H9 (cell line): ENCODE results near the gene GREB1L. TPM values are rescaled to one million over a fixed set of nuclear protein-coding genes. Genes with fewer than 3 reads are reported as not detected.

Experiments used
- DNase-seq: peaks from one replicate; pipeline ENCODE4 v3.0.0-alpha.2; 2017
- H2AFZ ChIP-seq: one replicate; pipeline ENCODE4 v1.6.1; 2013; ENCODE audit warnings: mild to moderate bottlenecking, low read length, control low read depth, moderate library complexity
- H2AK5ac ChIP-seq: 2 replicates; pipeline ENCODE4 v1.6.1; 2013; ENCODE audit warnings: low read length, control low read depth, mixed read lengths; ENCODE audit not compliant: insufficient read length
- H2BK120ac ChIP-seq: one replicate; pipeline ENCODE4 v1.6.1; 2013; ENCODE audit warnings: low read depth, mild to moderate bottlenecking, low read length, control low read depth, inconsistent platforms; ENCODE audit not compliant: poor library complexity, severe bottlenecking
- H2BK12ac ChIP-seq: 2 replicates; pipeline ENCODE4 v1.6.1; 2013; ENCODE audit warnings: low read length, control low read depth, mixed read lengths, low read depth; ENCODE audit not compliant: insufficient read length
- H2BK15ac ChIP-seq: 2 replicates; pipeline ENCODE4 v1.6.1; 2013; ENCODE audit warnings: low read depth, low read length, control low read depth
- H2BK20ac ChIP-seq: one replicate; pipeline ENCODE4 v1.6.1; 2013; ENCODE audit warnings: low read depth, mild to moderate bottlenecking, low read length, control low read depth, inconsistent platforms; ENCODE audit not compliant: poor library complexity, severe bottlenecking
- H2BK5ac ChIP-seq: 2 replicates; pipeline ENCODE4 v1.6.1; 2013; ENCODE audit warnings: low read length, control low read depth, mixed read lengths; ENCODE audit not compliant: insufficient read length
- H3K14ac ChIP-seq: 2 replicates; pipeline ENCODE4 v1.6.1; 2013; ENCODE audit warnings: low read length, control low read depth; ENCODE audit not compliant: insufficient read depth
- H3K18ac ChIP-seq: 2 replicates; pipeline ENCODE4 v1.6.1; 2013; ENCODE audit warnings: low read depth, mild to moderate bottlenecking, mixed read lengths, low read length, control low read depth; ENCODE audit not compliant: insufficient read length
- H3K23ac ChIP-seq: 2 replicates; pipeline ENCODE4 v1.6.1; 2013; ENCODE audit warnings: low read length, control low read depth, mixed read lengths, low read depth; ENCODE audit not compliant: insufficient read length
- H3K23me2 ChIP-seq: 2 replicates; pipeline ENCODE4 v1.6.1; 2013; ENCODE audit warnings: low read depth, mild to moderate bottlenecking, mixed read lengths, low read length, control low read depth; ENCODE audit not compliant: insufficient read length, poor library complexity, severe bottlenecking
- H3K27ac ChIP-seq: 2 replicates; pipeline ENCODE4 v1.5.1; 2013; ENCODE audit warnings: low read length, control low read depth, mixed read lengths, low read depth; ENCODE audit not compliant: insufficient read length
- H3K27me3 ChIP-seq: 2 replicates; pipeline ENCODE4 v1.6.1; 2013; ENCODE audit warnings: low read length, control low read depth, inconsistent platforms; ENCODE audit not compliant: insufficient read depth
- H3K4ac ChIP-seq: 2 replicates; pipeline ENCODE4 v1.6.1; 2013; ENCODE audit warnings: low read depth, mild to moderate bottlenecking, control low read depth, inconsistent platforms, low read length, moderate library complexity
- H3K4me1 ChIP-seq: 2 replicates; pipeline ENCODE4 v1.6.1; 2013; ENCODE audit warnings: low read length, control low read depth, inconsistent platforms; ENCODE audit not compliant: insufficient read depth
- H3K4me2 ChIP-seq: 2 replicates; pipeline ENCODE4 v1.6.1; 2013; ENCODE audit warnings: low read length, control low read depth, mixed read lengths; ENCODE audit not compliant: insufficient read length, insufficient read depth
- H3K56ac ChIP-seq: 2 replicates; pipeline ENCODE4 v1.6.1; 2013; ENCODE audit warnings: low read depth, mild to moderate bottlenecking, mixed read lengths, low read length, control low read depth; ENCODE audit not compliant: insufficient read length
- H3K79me1 ChIP-seq: 2 replicates; pipeline ENCODE4 v1.6.1; 2013; ENCODE audit warnings: low read depth, mild to moderate bottlenecking, moderate library complexity, low read length, control low read depth, inconsistent platforms; ENCODE audit not compliant: insufficient read depth, poor library complexity, severe bottlenecking
- H3K79me2 ChIP-seq: 2 replicates; pipeline ENCODE4 v1.6.1; 2013; ENCODE audit warnings: low read length, control low read depth, inconsistent platforms; ENCODE audit not compliant: insufficient read depth
- H3K9ac ChIP-seq: 2 replicates; pipeline ENCODE4 v1.6.1; 2013; ENCODE audit warnings: low read length, control low read depth, mixed read lengths; ENCODE audit not compliant: insufficient read length; ENCODE audit errors: extremely low read depth
- H3K9me3 ChIP-seq: one replicate; pipeline ENCODE4 v1.6.1; 2013; ENCODE audit warnings: low read depth, low read length, inconsistent platforms; ENCODE audit not compliant: control insufficient read depth
- H3T11ph ChIP-seq: one replicate; pipeline ENCODE4 v1.6.1; 2013; ENCODE audit warnings: mild to moderate bottlenecking, low read length, control low read depth, inconsistent platforms
- H4K20me1 ChIP-seq: one replicate; pipeline ENCODE4 v1.6.1; 2013; ENCODE audit not compliant: control insufficient read depth, insufficient read length, insufficient read depth
- H4K5ac ChIP-seq: 2 replicates; pipeline ENCODE4 v1.6.1; 2013; ENCODE audit warnings: low read depth, mild to moderate bottlenecking, mixed read lengths, low read length, control low read depth; ENCODE audit not compliant: insufficient read length
- H4K8ac ChIP-seq: replicated peaks from 2 replicates; pipeline ENCODE4 v1.6.1; 2013; ENCODE audit warnings: low read length, control low read depth, mixed read lengths, low read depth; ENCODE audit not compliant: insufficient read length
- H4K91ac ChIP-seq: 2 replicates; pipeline ENCODE4 v1.6.1; 2013; ENCODE audit warnings: low read depth, mild to moderate bottlenecking, moderate library complexity, mixed read lengths, low read length, control low read depth; ENCODE audit not compliant: insufficient read length
- H3K27ac Mint-ChIP-seq, 3 experiments: 2 replicates in 2 of 3; 3 replicates in 1 of 3; pipeline ENCODE4 v1.8.0; 2020 to 2021; ENCODE audit warnings: mixed read lengths in 3 of 3, mild to moderate bottlenecking in 1 of 3, moderate library complexity in 1 of 3
- H3K27me3 Mint-ChIP-seq: 2 replicates; pipeline ENCODE4 v1.8.0; 2021; ENCODE audit warnings: low read depth, mild to moderate bottlenecking, moderate library complexity, mixed read lengths
- H3K36me3 Mint-ChIP-seq, 3 experiments: 2 replicates in 2 of 3; 3 replicates in 1 of 3; pipeline ENCODE4 v1.8.0; 2020 to 2021; ENCODE audit warnings: low read depth in 3 of 3, mixed read lengths in 3 of 3; ENCODE audit not compliant: insufficient read depth in 1 of 3
- H3K4me1 Mint-ChIP-seq, 2 experiments: 2 replicates each; pipeline ENCODE4 v1.8.0; 2020; ENCODE audit warnings: mixed read lengths in 2 of 2
- H3K4me3 Mint-ChIP-seq, 2 experiments: 2 replicates in 1 of 2; 3 replicates in 1 of 2; pipeline ENCODE4 v1.8.0; 2020 to 2021; ENCODE audit warnings: mild to moderate bottlenecking in 2 of 2, mixed read lengths in 2 of 2, moderate library complexity in 1 of 2
- H3K9me3 Mint-ChIP-seq, 2 experiments: 2 replicates in 1 of 2; 3 replicates in 1 of 2; pipeline ENCODE4 v1.8.0; 2020; ENCODE audit warnings: mild to moderate bottlenecking in 2 of 2, mixed read lengths in 2 of 2, moderate library complexity in 1 of 2
- CTCF ChIP-seq: fragments of 200-600 bp; sonication (generic); conservative IDR thresholded peaks from 3 replicates; pipeline ENCODE4 v1.8.0; 2021; ENCODE audit warnings: antibody characterized with exemption, mild to moderate bottlenecking
- WGBS: extraction: QIAGEN DNeasy Blood & Tissue Kit; methylation state at CpG from one replicate; pipeline ENCODE4 v1.1.7; 2013; ENCODE audit warnings: missing lambda C conversion rate, low lambda C conversion rate, mixed read lengths; ENCODE audit not compliant: insufficient read length; ENCODE audit errors: extremely low coverage; 5-methylcytosine and 5-hydroxymethylcytosine counted together
- total RNA-seq: library from RNA; stranded (reverse); gene quantifications from 2 replicates; pipeline ENCODE4 v1.2.1, GENCODE V29; 2021

GREB1L gene
- total RNA-seq, 1 experiment from 2014 or later = 2.7 TPM

GRCh38 chr18:21386523-21387240 lies 144.7 kb downstream of the GREB1L start:
- no peak overlapping the region for H4K8ac ChIP-seq
- no peak overlapping the region for H2AK5ac ChIP-seq
- H3K9me3 ChIP-seq = no peaks in the 10 kb centered on the region
- no peak overlapping the region for H2BK15ac ChIP-seq
- no peak overlapping the region for H3K14ac ChIP-seq
- DNase-seq = peak; percentile 50
- no peak overlapping the region for H2BK120ac ChIP-seq
- no peaks in the 10 kb centered on the region for H3K23me2 ChIP-seq
- H3K18ac ChIP-seq = no peak overlapping the region
- H3K27ac ChIP-seq = no peak overlapping the region
- H3K4me3 Mint-ChIP-seq = peak overlapping the region in 1 of 2 experiments; percentile 50; a peak in 3 of 5 replicates
- peaks cover 18 to 47% of the 10 kb centered on the region in 2 experiments for H3K4me1 Mint-ChIP-seq
- H3K27ac Mint-ChIP-seq = peak overlapping the region in 2 of 3 experiments; percentile 85 to 99; a peak in 5 of 7 replicates
- H3K27me3 Mint-ChIP-seq = peaks cover 97% of the 10 kb centered on the region
- no peak overlapping the region for H3K4ac ChIP-seq
- no peak overlapping the region for H2AFZ ChIP-seq
- no peak overlapping the region for H2BK12ac ChIP-seq
- H3K79me2 ChIP-seq = no peaks in the 10 kb centered on the region
- no peak overlapping the region for H3K4me2 ChIP-seq
- no peaks in the 10 kb centered on the region for H3K79me1 ChIP-seq
- H3K23ac ChIP-seq = no peak overlapping the region
- WGBS = no CpG with 5 or more reads among the region's 11 CpGs
- no peaks in the 10 kb centered on the region for H3K4me1 ChIP-seq
- no peak overlapping the region for H2BK20ac ChIP-seq
- H4K5ac ChIP-seq = no peak overlapping the region
- H3K9ac ChIP-seq = no peak overlapping the region
- no peak overlapping the region for H2BK5ac ChIP-seq
- no peak for TF ChIP-seq CTCF
- H4K91ac ChIP-seq = no peak overlapping the region
- no peaks in the 10 kb centered on the region for H4K20me1 ChIP-seq
- peaks cover 0 to 22% (median 0%) of the 10 kb centered on the region in 3 experiments; a peak in 2 of 7 replicates for H3K36me3 Mint-ChIP-seq
- H3K56ac ChIP-seq = no peak overlapping the region
- H3T11ph ChIP-seq = no peak overlapping the region
- peaks cover 51% of the 10 kb centered on the region for H3K27me3 ChIP-seq
- peaks cover 0 to 5% of the 10 kb centered on the region in 2 experiments; a peak in 3 of 5 replicates for H3K9me3 Mint-ChIP-seq
